ENCODE data around the gene FAM193B.

Gene FAM193B

GRCh38 chr5:177501874-177502678, 52.3 kb downstream of the FAM193B start:
- in situ Hi-C loops (cut with MboI; ENCODE audit: low sequenced_read_pairs): no loop called here

GRCh38 chr5:177500685-177501522, 53.5 kb downstream of the FAM193B start:
- in situ Hi-C loops (cut with MboI; ENCODE audit: low sequenced_read_pairs): no loop called here

DNA sequence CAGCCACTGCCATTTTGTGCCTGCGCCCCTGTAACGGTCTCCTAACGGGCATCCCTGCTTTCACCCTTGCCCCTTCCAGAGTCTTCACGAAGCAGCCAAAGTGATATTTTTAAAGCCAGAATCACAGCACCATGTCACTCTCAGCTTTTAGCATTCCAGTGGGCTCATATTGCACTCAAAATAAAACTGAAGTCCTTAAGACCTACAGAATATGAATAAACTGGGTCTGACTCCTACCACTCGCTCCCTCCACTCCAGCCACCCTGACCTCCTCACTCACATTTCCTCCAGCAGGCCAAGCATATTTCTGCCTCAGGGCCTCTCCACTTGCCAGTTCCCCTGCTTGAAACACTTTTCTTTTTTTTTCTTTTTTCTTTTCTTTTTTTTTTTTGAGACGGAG, 54.5 kb downstream of the FAM193B start:
- in situ Hi-C loops (cut with MboI; ENCODE audit: low sequenced_read_pairs): no loop called here

- in situ Hi-C loops (cut with MboI; ENCODE audit: low sequenced_read_pairs): no loop called here
Observed at GRCh38 chr5:177498013-177498787, 56.2 kb downstream of the FAM193B start.

DNA sequence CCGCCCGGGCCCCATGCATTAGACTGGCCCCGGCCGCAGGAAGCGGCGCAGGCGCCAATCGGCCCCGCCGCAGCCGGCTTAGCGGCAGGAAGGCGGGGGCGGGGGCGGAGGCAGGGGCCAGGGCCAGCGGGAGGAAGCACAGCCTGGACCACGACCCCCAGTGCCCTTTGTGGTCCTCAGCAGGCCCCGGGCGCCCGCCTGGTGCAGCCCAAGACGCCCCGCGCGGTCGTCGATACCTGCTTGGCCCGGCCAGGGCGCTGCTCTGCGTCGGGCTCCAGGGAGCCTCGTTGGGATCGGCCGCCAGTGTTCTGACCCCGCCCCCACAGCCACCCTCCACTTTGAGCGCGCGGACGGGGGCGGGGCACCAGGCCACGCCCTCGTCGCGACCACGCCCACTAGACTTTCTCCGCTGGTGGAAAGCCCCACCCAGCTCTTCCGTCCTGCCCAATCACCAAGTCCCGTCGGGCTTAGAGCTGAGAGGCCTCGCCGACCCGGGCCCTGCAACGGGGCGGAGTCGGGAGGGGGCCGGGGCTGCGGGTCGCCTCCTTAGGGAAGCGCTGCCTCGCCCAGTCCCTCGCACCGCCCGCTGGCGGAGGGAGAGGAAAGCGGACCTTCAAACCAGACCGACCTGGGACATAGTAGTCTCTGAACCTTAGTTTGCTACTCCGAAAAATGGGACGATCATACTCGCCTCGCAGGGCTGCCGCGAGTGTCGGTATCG, 56.9 kb downstream of the FAM193B start, which contains the start of gene PDLIM7:
TSS of gene PDLIM7 (minus strand) at position 313 of the 721 bp plus-strand sequence. CDS start 1,092 bp downstream, outside the sequence.
- in situ Hi-C loops (cut with MboI; ENCODE audit: low sequenced_read_pairs): no loop called here

- in situ Hi-C loops (cut with MboI; ENCODE audit: low sequenced_read_pairs): no loop called here
Observed at GRCh38 chr5:177496727-177497291, 57.6 kb downstream of the FAM193B start.

DNA sequence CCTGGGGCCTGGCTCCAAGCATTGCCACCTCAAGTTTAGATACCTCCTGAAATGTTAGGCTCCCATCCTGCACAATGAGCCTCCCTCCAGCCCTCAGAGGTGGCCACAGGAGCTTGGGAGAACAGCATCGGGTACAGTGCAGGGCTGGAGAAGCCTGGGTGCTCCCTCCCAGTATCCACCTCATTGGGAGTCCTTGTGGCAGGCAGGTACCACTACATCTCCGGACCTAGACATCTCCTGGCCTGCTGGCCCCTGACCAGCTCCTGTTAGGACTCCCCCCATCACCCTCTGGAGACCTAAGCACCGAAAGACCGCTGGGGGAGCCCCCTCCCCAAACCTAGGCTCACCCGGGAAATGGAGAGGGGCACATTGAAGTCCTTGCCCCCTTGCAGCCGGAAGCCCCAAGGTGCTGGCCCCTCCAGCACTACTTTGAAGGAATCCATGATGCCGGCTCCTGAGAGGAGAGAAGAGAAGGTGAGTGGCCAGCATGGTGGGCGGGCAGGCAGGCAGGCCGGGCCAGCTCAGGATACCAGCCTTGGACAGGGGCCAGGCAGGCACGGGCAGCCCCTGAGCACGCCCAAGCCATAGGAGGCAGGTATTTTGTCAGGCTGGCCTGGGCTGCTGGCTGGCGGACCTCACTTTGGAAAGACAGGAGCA, 58.2 kb downstream of the FAM193B start:
- in situ Hi-C loops (cut with MboI; ENCODE audit: low sequenced_read_pairs): no loop called here

DNA sequence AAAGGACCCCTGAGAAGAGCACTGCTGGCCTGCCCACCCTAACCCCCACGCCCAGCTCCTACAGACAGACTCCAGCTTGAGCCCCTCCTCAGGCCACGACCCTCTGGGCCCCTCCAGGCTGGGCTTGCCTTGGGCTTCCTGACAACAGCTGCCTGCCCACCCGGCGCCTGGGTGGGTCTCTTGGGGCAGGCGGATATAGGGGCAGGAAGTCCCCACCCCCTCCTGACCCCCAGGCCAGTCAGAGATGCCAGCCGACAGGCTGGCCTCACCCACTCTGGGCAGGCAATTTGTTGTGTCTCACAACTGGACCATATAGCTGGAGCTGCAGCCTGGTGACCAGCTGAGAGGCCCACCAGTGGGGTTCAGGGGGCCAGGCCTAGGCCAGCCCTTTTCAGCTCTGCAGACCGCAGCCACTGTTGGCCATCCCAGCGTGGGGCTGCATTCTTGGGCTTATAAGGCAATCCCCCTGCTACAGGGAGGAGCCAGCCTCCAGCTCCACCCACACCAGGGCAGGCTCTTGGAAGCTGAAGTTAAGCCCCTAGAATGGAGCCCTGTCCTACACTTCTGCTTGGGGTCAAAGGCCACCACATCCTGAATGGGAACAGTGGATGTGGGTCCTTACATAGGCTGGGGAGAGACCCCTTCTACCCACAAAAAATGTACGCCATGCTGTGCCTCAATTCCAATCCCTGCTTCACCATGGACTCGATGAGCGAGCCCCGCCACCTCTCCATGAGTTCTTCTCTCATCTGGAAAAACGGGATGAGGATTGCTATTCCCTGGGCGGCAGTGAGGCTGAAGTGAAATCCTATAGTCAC, 58.9 kb downstream of the FAM193B start:
- in situ Hi-C loops (cut with MboI; ENCODE audit: low sequenced_read_pairs): no loop called here

DNA sequence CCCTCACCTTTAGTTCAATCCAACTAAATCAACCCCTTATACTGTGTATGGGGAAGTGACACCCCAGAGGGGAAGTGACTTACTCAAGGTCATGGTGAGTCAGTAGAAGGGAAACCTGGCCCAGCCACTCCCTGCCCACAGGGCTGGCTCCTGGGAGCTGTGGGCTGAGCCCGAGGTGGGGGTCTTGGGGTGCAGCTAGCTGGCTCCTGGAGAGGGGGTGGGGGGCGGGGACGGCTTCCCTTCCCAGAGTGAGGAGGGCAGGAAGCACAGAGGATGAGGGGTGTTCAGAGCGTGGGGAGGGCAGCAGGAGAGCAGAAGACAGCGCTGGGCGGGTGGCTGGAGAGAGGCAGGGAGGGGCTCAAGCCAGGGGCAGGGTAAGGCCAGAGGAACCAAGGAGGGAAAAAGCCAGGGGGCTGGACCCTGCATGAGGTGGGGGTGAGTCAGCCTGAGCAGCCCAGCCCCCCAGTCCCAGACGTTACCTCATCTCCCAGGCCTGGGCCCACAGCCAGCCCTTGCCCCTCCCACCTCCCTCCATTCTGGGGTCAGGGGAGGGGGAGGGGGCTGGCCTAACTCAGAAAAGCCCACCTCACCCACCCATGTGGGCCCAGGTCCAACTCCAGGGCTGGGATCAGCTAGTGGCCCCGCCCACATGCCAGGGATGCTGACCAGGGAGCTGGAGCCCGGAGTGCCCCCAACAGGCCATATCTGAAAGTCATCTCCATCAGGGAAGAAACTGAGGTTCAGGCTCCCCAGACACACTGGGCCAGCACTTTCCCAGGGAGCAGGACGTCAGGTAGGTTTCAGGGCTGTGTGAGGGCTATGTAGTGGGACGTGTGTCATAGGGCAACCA, 59.8 kb downstream of the FAM193B start:
- in situ Hi-C loops (cut with MboI; ENCODE audit: low sequenced_read_pairs): no loop called here

- in situ Hi-C loops (cut with MboI; ENCODE audit: low sequenced_read_pairs): no loop called here
Observed at GRCh38 chr5:177493795-177494345, 60.5 kb downstream of the FAM193B start.

- in situ Hi-C loops (cut with MboI; ENCODE audit: low sequenced_read_pairs): no loop called here
Observed at GRCh38 chr5:177492841-177493240, 61.5 kb downstream of the FAM193B start.

- in situ Hi-C loops (cut with MboI; ENCODE audit: low sequenced_read_pairs): no loop called here
Observed at GRCh38 chr5:177491983-177492746, 62.2 kb downstream of the FAM193B start.

DNA sequence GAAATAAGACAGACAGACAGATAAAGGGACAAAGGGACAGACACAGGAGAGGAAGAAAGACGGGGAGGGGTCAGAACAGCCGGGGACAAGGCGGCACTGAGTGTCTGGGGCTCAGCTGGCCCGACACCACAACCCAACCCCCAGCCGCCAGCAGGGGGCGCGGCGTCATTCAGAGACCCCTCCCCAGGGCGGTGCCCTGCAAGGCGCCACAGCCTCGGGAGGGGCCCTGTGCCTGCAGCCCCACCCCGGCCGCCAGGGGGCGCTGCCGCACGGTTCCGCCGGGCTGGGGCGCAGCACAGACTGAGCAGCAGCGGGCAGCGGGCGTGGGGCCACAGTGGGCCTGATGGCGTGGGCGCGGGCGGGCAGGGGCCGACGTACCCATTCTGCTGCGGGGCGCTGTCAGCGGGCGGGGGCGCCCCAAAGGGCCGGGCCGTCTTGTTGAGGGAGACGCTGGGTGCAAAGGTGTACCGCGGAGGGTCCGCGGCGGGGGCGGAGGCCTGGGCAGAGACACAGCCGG, 62.9 kb downstream of the FAM193B start:
- in situ Hi-C loops (cut with MboI; ENCODE audit: low sequenced_read_pairs): no loop called here

DNA sequence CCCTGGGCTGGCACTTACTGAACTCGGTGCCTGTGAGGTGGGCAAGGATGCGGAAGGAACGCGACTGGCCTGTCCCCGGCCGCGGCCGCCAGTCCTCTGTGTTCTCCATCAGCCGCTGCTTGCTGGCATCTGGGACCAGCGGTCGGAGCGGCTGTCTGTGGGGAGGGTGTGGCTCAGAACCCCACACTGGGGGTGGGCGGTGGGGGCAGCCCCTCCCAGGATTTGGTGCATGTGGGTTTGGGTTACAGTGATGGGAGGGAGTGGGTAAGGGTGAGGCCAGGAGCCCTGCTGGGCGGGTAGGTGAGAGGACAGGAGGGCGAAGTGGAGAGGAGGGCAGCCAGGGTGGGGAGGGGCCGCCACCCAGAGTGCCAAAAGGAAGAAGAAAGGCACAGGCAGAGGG, 63.4 kb downstream of the FAM193B start:
- in situ Hi-C loops (cut with MboI; ENCODE audit: low sequenced_read_pairs): no loop called here

DNA sequence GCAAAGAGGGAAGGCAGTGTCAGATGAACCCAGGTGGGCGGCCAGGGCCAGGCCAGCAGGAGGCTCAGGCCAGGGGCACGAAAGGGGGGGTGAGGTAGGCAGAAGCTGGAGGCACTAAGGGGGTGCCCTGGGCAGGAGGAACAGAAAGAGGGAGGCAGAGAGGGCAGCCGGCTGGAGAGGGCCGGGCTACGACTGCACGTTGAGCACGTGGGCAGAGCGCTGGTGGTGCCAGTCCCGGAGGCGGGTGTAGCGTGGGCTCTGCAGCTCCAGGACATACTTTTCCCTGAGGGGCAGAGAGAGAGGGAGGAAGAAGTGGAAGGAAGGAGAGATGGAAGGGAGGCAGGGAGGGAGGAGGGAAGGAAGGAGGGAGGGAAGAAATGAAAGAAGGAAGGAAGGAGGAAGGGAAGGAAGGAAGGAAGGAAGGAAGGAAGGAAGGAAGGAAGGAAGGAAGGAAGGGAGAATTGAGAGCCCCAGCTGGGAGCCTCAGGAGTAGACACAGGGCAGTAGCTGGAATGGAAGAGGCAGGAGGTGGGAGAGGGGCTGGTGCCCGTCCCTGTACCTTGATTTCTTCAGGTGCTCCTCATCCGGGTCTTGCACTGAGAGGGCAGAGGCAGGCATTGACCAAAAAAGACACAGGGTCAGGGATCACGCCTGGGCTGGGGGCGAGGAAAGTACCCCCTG, 63.9 kb downstream of the FAM193B start:
- in situ Hi-C loops (cut with MboI; ENCODE audit: low sequenced_read_pairs): no loop called here

DNA sequence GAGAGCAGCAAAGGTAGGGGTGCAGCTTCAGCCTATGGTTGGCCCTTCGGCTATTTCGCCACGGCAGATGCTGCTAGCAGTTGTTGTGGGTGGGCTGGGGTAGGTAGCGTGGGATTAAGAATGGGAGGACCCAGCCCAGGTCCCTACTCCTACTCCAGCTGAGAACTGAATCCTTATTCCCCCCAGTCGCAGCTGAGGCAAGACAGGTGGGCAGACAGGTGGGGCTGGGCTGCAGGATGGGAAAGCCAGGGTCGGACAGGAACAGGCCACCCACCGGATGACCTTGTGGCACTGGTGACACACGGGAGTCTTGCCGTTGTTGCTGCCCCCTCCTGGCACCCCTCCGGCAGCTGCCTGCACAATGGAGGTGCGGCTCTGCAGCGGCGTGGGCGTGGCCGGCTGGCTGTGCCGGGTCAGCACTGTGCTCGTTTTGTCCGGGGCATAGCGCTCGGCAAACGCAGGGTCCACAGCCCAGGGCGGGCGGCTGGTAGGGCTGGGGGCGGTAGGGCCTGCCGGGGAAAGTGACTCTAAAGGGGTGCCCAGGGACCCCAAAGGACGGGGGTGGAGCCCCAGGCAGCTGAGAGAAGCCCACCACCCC, 65.1 kb downstream of the FAM193B start:
- in situ Hi-C loops (cut with MboI; ENCODE audit: low sequenced_read_pairs): no loop called here

Data from HL-60/S4 treated with phorbol 12-myristate 13-acetate at 8.2 ng/mL for 4 days and 3 days (cell line).